GM19324 (cell line): Measurements from ENCODE around the gene ACOXL.
A peak's percentile ranks its signal among the peaks of the same experiment; 100 is the strongest.

ENCODE experiments used
- ATAC-seq: cut with Tn5 transposase; IDR thresholded peaks from one replicate; pipeline ENCODE4 v1.9.1; 2021; ENCODE audit warnings: mild to moderate bottlenecking, moderate library complexity; ENCODE audit not compliant: unreplicated experiment, low FRiP score

The ACOXL gene

DNA sequence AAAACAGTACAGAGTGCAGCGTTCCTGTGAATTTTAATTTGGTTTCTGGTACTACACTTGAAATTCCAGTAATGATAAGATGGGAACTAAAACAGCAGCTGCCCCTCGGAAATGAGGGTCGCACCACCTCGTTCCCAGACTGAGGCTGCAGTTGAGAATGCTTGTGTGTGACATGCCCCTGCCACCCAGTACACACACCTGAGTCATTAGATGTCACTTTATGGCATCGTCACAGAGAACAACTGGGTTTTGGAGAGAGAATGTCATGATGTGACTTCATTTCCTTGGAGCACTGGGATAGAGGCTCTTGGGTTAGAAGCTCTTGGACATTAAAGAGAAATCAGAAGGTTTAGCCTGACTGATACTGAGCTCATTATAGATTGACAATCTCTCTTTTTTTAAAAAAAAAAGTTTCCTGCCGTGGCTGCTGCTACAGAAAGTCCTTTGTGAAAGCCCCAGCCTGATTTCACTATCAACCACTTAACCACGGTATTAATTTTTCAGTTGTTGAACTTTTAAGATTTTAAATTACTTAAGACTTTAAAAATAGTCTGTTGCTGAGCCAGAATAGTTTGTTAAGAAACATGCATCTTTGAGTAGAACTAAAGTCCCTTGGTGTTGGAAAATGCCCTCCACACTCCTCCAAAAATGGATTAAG, 412.9 kb downstream of the ACOXL start:
- no peak for ATAC-seq

DNA sequence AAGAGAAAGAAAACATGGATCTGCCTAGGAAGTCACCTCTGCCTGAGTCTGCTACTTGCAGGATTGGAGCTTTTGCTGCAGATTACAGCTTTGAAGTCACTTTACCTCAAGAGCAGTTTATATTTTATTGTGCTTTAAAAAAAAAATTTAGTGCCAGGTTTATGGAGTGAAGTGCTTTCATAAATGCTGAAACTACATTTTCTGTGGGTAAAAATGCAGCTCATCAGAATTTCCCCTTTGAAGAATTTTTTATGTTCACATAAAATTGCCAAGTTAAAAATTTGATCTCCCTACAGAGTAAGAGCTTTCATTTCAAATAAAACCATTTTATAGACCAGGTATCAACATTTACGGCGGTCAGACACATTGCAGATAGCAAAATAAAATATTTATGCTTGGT, 413.6 kb downstream of the ACOXL start:
- ATAC-seq: no peak

DNA sequence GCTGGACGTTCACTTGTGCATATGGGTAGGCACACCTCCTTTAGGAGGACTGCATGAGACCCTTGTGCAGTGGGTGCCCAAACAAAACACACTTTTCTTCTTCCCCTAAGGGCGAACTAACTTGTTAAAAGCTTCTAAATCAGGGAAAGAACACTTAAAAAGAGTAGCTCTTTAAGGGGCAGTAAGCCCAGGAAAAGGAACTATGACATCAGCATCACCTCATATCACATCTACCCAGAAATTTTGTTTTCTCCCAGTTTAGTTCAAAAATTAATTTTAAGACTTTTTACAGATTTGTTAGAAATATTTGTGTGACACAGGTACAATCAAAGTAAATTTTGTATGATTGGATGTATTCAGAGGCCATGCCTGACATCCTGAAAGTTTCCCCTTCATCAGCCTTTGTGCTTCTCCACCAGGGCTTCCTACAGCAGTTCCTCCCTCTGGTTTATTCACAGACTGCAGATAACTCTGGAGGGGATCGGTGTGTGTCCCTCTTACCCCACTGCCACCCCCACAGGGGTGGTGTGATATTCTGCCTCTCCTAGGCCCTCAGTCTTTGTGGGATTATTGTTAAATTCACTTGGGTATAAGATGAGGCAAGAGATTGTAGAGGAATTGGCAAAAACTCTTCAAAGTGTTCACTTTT, 416.0 kb downstream of the ACOXL start:
- ATAC-seq: no peak

DNA sequence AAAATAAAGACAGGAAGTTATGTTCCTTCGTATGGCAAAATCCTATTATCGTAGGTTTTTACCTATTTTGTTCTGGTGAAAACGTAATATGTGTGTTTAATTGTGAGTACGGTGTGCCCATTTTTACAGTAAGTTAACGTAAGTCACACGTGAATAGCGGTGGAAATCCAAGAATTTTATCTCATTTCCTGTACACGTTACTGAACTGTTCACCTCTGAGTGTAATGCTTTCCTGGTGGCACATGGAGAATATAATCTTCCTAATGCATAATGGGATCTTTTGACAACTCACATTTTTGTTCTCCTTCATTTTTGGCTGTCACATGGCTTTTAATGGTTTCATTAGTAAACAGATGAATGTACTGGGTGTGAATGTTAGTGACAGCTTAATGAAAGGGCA, 416.6 kb downstream of the ACOXL start:
- no peak for ATAC-seq

DNA sequence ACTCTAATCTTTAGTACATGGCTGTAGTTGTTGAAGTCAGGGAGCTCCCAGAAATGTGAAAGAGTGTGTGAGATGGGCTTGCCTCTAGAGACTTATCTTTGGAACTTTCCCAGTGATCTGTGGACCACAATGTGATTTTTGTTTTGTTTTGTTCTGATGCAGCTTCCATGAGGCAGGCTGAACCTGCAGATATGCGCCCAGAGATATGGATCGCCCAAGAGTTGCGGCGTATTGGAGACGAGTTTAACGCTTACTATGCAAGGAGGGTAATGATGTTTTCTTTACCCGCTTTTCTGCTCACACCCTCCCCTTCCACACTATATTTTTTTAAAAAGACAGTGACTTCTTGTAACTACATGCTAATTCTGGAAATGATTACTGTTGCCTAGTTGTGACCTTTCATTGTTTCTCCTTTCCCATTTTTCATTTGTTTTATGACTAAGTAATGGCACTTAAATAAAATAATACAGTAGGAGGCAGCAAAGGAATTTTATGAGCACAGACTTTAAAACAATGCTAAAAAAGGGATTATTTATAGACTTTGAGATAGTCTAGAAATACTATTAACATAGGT, 417.6 kb downstream of the ACOXL start:
- ATAC-seq: no peak

DNA sequence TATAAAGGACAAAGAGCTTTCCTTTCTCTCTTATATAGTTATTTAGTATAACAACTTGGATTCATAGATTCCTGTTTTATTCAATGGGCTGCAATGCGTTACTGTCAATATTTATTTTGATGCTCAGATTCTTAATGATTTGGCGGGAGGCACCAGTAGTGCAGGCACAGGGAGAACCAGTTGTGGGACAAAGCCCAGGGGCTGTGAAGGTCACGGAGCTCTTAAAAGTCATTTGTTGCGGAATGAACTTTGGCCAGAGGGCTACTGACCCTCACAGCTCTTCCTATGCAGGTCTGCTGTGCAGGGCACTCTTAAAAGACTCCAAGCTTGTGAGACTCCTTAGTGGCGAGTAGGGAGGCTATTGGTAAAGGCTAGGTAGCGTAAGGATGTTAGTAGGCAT, 422.4 kb downstream of the ACOXL start:
- ATAC-seq: no peak

DNA sequence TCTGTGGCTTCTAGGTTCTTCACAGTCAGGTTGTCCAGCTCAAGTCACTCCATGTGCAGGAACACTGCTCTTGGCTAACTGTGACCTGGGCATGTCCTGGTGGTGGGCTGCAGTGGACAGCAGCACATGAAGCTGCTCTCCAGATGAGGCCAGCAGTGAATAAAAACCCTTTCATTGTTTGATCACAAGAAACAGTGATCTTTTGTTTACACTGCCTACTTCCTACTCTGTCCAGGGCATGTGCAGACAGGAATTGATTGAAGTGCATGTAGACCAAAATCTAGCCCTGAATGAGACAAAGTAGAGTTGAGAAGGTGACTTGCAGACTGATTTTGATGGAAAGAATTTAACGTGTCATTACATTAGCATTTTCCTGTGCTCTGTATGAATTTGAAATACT, 423.2 kb downstream of the ACOXL start:
- no peak for ATAC-seq

DNA sequence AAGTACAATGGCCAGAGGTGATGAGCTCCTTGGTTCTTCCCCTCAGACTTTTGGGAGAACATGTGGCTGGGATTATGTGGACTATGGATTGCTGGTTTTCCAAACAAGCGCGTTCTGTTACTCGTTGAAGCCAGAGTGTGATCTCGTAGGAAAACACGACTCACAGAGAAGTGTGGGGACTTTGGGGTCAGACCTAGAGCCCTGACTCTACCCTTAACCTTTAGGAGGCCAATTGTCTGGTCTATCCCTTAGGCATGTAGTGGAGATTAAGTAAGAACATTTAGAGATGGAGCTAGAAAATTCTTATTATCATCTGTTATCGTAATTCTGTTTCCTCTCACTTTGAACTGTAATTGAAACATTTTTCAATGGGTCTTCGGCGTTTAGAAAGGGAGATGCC, 424.2 kb downstream of the ACOXL start:
- no peak for ATAC-seq

DNA sequence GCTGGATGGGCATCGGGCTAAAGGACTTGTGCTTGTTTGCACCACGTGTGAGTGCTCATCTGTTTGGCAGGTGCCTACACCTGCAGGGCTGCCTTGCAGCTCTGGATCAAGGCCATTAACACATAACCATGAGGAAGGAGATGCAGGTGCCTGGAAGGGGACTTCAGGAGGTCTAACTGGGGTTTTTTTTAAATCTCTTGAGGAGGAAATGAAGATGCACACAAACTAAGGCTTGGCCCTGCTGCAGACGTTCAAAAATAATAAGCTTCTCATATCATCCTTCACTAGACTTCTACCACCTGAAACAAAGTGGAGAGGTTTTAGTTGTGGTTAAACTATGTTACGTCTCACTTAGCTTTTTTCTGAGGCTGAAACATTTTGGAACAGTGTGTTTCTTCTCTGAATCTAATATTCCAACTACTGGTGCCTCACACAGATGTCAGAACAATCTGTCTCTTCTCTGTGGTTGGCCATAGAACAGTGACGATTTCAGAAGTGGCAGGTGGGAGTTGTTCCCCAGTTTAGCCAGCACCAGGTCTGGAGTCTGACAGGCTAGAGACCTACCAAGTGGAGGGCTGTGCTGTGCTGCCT, 424.8 kb downstream of the ACOXL start:
- ATAC-seq: peak; percentile 55

DNA sequence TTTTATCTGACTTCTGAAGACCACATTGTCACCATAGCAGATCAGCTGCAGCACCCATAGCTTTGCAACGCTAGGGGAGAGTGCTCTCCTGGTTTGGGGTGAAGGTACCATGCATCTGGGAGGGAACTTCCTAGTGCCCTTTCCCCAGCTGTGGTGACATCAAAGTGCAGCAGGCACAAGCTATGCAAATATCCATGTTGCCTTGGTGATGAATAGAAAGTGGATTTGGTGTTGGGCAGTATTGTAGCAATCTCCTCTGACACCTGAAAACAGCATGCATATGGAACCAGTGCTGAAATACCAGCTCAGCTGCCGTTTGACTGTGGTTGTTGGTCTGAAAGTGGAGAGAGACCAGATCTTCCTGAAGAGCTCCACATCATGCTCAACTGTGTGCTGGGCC, 425.4 kb downstream of the ACOXL start:
- peak; percentile 67 for ATAC-seq

DNA sequence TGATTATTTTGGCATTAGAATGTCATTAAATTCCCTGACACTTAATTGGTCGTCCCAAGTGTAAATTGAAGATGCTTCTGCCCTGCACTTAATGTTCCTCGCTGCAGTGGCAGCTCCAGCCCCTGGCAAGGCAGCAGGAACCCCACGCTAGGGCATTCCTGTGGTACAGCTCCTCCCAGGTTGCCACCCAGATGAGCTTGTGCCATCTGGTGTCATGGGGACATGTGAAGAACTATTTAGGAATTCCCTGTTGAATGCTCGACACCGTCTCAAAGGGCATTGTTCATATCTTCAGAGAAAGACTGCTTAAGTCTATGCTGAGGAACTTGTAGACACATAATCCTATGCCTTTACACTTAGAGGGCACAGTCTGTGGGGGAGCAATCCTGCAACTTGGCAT, 427.3 kb downstream of the ACOXL start:
- ATAC-seq: no peak

DNA sequence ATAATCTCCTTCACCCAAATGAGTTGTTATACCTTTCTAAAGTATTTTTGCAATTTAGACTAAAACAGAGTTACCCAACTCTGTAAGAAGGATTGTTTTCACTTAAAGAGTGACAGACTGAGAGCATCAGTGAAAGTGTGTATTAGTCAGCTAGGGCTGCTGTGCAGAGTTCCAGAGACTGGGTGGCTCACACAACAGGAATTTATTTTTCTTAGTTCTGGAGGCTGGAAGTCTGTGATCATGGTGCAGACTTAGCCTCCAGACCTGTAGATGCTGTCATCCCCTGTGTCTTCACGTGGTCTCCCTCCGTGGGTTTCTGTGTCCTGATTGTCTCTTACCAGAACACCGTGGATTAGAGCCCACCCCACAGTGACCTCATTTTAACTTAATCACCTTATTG, 428.4 kb downstream of the ACOXL start:
- ATAC-seq: no peak

DNA sequence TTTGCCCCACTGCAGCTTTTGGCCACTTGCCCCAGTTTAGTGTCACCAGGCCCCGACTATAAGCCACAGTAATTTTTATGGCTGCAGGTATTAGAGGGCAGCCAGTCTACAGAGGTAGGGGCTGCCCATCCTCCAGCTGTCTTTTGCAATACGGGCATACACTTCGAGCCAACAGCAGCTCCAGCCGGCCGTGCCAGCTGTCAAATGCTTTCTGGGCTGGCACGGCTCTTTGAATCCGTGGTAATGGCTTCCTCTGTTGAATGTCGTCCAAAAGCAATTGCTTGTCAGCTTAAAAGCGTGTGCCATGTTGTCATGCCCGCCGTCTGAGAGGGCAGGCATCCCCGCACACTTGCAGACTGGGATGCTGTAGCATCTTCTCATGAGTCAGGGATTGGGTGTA, 429.6 kb downstream of the ACOXL start:
- no peak for ATAC-seq

DNA sequence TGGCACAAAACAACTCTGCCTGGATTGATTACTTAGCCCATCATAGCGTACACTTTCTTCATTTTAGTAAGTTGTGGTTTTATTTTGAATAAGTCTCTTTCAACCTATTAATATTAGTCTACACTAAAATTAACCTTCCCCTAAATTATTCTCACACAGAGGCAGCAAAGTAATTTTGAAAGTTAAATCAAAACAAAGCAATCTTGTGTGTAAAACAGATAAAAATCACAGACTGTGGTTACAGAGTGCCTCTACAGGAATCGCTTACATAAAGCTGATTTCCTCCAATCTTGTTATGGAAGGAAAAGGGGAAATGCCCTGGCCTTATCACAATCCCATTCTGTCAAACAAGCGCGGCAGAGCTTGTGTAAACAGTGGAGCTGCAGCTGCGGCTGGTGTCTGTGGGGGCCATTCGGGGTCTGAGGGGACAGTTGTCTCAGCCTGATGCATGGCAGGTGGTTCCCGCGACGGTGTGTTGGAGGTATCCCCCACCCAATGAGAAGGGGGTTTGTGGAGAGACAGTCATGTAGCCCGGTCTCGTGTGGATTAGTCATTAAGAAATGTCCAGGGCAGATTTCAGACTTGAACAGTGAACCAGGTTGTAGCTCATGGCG, 430.5 kb downstream of the ACOXL start:
- no peak for ATAC-seq

DNA sequence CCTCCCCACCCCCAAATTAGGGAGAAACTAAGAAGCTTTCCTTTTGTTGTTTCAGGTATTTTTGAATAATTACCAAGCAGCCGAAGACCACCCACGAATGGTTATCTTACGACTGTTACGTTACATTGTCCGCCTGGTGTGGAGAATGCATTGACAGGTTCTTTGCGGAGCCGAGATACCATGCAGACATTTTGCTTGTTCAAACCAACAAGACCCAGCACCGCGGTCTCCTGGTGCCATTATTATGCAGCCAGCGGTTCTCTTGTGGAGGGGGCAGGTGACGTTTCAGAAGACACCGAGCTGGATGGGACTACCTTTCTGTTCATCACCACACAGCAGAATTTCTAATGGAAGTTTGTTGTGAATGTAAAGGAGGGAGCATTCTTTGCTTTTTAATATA, 431.7 kb downstream of the ACOXL start:
- ATAC-seq: no peak

DNA sequence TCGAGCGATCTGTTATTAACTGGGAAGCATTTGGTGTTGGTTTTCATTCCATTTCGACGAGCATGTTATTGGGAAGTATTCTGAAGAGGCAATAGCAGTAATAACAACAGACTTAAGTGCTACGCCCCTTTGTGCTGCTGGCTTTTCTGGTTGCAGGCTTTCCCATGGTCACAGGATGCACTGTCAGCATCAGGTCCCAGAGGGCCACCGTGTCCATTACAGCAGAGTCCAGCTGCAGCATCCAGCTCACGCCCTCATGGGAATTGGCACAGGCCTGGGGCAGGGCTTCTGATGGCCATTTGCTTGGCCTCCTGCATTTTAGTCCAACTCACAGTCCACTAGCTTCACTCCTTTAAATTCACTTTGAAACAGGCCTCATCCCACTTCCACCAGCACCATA, 432.7 kb downstream of the ACOXL start:
- no peak for ATAC-seq

DNA sequence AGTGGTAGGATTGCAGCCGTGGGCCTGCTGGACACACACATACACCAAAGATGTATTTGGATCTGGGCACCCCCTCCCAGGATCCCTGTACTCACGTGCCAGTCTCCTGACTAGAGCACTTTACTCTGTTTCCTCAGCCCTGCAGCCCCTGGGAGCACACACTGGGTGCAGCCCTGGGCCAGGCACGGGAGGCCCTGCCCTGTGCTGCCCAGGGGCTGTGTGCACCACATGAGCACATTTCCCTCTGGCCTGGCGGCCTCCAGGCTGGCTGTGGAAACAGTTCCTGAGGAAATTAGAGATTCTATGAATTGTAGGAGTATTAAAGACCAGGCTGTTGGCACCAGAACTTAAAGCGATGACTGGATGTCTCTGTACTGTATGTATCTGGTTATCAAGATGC, 433.7 kb downstream of the ACOXL start:
- ATAC-seq: no peak

DNA sequence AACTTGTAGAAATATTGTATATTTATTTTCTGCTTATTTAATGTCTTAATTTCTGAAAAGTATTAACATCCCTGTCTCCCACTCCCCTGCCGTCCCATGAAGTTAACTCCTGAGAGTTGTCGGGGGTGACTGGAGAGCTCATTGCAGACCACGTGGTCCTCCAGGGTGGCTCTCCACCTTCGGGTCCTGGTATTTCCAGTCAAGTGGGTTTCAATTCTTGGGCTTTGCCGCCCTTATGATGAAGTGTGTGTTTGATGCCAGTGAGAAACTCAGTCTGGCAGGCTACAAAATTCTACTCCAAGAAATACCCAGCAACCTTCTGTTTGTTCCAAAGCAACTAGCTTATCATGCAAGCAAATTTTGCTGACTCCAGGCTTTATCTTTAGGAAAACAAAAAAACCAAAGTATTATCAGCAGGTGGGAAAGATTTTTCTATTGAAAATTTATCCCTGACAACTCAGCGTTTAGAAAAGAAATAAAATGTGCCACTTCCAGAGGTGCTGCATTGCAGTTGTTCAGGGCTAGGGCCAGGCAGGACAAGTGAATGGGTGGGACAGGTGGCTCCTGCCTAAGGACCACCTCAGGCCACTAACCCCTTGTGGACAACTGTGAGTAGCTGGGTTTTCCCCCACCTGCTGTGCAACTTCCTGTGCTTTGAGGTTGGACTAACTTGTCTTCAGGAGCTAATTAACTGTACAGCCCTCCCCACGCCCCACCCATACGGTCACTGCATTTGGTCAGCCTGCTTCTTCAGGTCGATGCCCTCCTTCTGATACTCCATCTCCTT, 434.9 kb downstream of the ACOXL start:
- no peak for ATAC-seq

DNA sequence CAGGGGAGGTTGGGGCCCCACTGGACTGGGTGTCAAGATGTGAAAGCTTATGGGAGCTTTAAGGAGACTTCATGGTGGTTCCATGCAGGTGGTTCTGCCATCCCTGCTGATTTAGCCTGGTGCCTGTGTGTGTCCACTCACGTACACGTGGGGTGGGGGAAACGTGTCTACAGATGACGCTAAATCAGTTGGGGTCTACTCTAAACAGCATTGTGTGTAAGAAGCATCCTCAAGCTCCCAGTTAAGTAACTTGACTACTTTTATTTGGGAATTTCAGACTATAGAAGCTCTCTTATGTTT, 435.4 kb downstream of the ACOXL start:
- ATAC-seq: no peak
